SK-N-SH treated with all-trans-retinoic acid at 6 μM for 48 hours (cell line): ENCODE measurements around the gene CCBE1.

Experiments used
- ARNTL ChIP-seq: fragments of 450-650 bp; formaldehyde crosslinking; IDR thresholded peaks from 2 replicates; pipeline ENCODE4 v1.5.0; 2020; ENCODE audit warnings: low read depth, mild to moderate bottlenecking, moderate library complexity, borderline replicate concordance
- CSDC2 ChIP-seq: fragments of 250-450 bp; sonication (Bioruptor Pico); IDR thresholded peaks from 2 replicates; pipeline ENCODE4 v1.5.0; 2020; ENCODE audit warnings: mild to moderate bottlenecking, moderate library complexity
- CSRNP3 ChIP-seq: fragments of 250-450 bp; sonication (Bioruptor Pico); IDR thresholded peaks from 2 replicates; pipeline ENCODE4 v1.5.1; 2021; ENCODE audit warnings: mild to moderate bottlenecking, moderate library complexity
- ESRRG ChIP-seq: fragments of 250-450 bp; sonication (Bioruptor Pico); IDR thresholded peaks from 2 replicates; pipeline ENCODE4 v1.6.1; 2021; ENCODE audit warnings: mild to moderate bottlenecking
- ISL1 ChIP-seq: fragments of 250-450 bp; sonication (Bioruptor Pico); IDR thresholded peaks from 2 replicates; pipeline ENCODE4 v2.1.2; 2022; ENCODE audit warnings: mild to moderate bottlenecking, moderate library complexity
- PATZ1 ChIP-seq: fragments of 250-450 bp; sonication (Bioruptor Pico); IDR thresholded peaks from 2 replicates; pipeline ENCODE4 v1.8.0; 2020; ENCODE audit warnings: mild to moderate bottlenecking, moderate library complexity, borderline replicate concordance
- PPARA ChIP-seq: fragments of 250-450 bp; sonication (Bioruptor Pico); IDR thresholded peaks from 2 replicates; pipeline ENCODE4 v1.5.0; 2020; ENCODE audit warnings: mild to moderate bottlenecking, borderline replicate concordance
- RARB ChIP-seq: fragments of 250-450 bp; sonication (Bioruptor Pico); IDR thresholded peaks from 2 replicates; pipeline ENCODE4 v1.8.0; 2021; ENCODE audit warnings: mild to moderate bottlenecking, moderate library complexity
- TSHZ2 ChIP-seq: fragments of 250-450 bp; sonication (Bioruptor Pico); IDR thresholded peaks from 2 replicates; pipeline ENCODE4 v1.5.0; 2020; ENCODE audit warnings: mild to moderate bottlenecking, moderate library complexity
- ZFP3 ChIP-seq: fragments of 250-450 bp; sonication (Bioruptor Pico); IDR thresholded peaks from 2 replicates; pipeline ENCODE4 v1.5.0; 2020; ENCODE audit warnings: mild to moderate bottlenecking, moderate library complexity
- ZFP30 ChIP-seq: fragments of 450-650 bp; formaldehyde crosslinking; IDR thresholded peaks from 2 replicates; pipeline ENCODE4 v1.5.0; 2022; ENCODE audit warnings: mild to moderate bottlenecking, moderate library complexity
- ZNF8 ChIP-seq: fragments of 450-650 bp; formaldehyde crosslinking; IDR thresholded peaks from 2 replicates; pipeline ENCODE4 v1.5.0; 2020; ENCODE audit warnings: mild to moderate bottlenecking, moderate library complexity

- TF ChIP-seq ZFP30 (CRISPR knock-in tag) (no peak), ISL1 (CRISPR knock-in tag) (no peak), PPARA (CRISPR knock-in tag) (no peak), PATZ1 (CRISPR knock-in tag) (no peak), ARNTL (no peak), ZNF8 (CRISPR knock-in tag) (no peak), TSHZ2 (CRISPR knock-in tag) (no peak), CSDC2 (no peak), RARB (no peak), CSRNP3 (no peak), ESRRG (CRISPR knock-in tag) (no peak), ZFP3 (no peak)
Measured at GRCh38 chr18:59674903-59675270, 22.3 kb downstream of the CCBE1 start.
